Lower lobe of right lung (tissue), 2 donors: ENCODE data around the gene SNAPIN. TPM values are rescaled to one million over a fixed set of nuclear protein-coding genes. Genes with fewer than 3 reads are reported as not detected.
A peak's percentile ranks its signal among the peaks of the same experiment; 100 is the strongest.

Experiments used
- ATAC-seq, 2 donors: fragments of 200-7000 bp; cut with Tn5 transposase; one replicate each; pipeline ENCODE4 v1.9.1; 2020 to 2022; ENCODE audit warnings: mild to moderate bottlenecking in 2 of 2, moderate library complexity in 2 of 2
- DNase-seq: peaks from one replicate; pipeline ENCODE4 v3.0.0-alpha.2; 2020
- H3K27ac ChIP-seq: fragments of 200-600 bp; one replicate; pipeline ENCODE4 v1.8.0; 2022
- H3K27me3 ChIP-seq: fragments of 200-600 bp; one replicate; pipeline ENCODE4 v1.8.0; 2022; ENCODE audit warnings: low read depth
- H3K36me3 ChIP-seq: fragments of 200-600 bp; one replicate; pipeline ENCODE4 v1.8.0; 2022; ENCODE audit warnings: mild to moderate bottlenecking
- H3K4me1 ChIP-seq: fragments of 200-600 bp; one replicate; pipeline ENCODE4 v1.8.0; 2022
- H3K4me3 ChIP-seq: fragments of 200-600 bp; one replicate; pipeline ENCODE4 v1.8.0; 2022; ENCODE audit warnings: mild to moderate bottlenecking
- H3K9me3 ChIP-seq: fragments of 200-600 bp; one replicate; pipeline ENCODE4 v1.8.0; 2022
- intact Hi-C: fragments of 100-400 bp; cut with DNase I; formaldehyde crosslinking; loops from one replicate; pipeline ENCODE4 v1.11.0; 2022
- total RNA-seq: library from RNA; stranded (reverse); fragmentation: NEBNext Ultra II Directional; extraction: Animal tissue kit (Norgen Biotek cat#: 25700); gene quantifications from one replicate; pipeline ENCODE4 v1.2.1, GENCODE V29; 2021
- TF ChIP-seq, protein P1 (sequence below): fragments of 200-600 bp; IDR thresholded peaks from one replicate; pipeline ENCODE4 v1.8.0; 2022; ENCODE audit warnings: antibody characterized with exemption, mild to moderate bottlenecking
- donor health status: DM: no; HTN: yes; CAD: no; lungs with severe emphysema.

The SNAPIN gene
- total RNA-seq, 1 donor from 2014 or later, result 40.2 TPM

- Histone ChIP-seq H3K36me3 (peaks cover 24% of the 10 kb centered on the region), H3K4me3 (peak overlapping the region; percentile 76), H3K27me3 (peaks cover 13% of the 10 kb centered on the region), H3K27ac (peak overlapping the region; percentile 77), H3K4me1 (peaks cover 32% of the 10 kb centered on the region), H3K9me3 (no peaks in the 10 kb centered on the region)
- TF ChIP-seq, protein P1, sequence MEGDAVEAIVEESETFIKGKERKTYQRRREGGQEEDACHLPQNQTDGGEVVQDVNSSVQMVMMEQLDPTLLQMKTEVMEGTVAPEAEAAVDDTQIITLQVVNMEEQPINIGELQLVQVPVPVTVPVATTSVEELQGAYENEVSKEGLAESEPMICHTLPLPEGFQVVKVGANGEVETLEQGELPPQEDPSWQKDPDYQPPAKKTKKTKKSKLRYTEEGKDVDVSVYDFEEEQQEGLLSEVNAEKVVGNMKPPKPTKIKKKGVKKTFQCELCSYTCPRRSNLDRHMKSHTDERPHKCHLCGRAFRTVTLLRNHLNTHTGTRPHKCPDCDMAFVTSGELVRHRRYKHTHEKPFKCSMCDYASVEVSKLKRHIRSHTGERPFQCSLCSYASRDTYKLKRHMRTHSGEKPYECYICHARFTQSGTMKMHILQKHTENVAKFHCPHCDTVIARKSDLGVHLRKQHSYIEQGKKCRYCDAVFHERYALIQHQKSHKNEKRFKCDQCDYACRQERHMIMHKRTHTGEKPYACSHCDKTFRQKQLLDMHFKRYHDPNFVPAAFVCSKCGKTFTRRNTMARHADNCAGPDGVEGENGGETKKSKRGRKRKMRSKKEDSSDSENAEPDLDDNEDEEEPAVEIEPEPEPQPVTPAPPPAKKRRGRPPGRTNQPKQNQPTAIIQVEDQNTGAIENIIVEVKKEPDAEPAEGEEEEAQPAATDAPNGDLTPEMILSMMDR, result no peak
- ATAC-seq, result no peak
- intact Hi-C loops, result no loop called here
- DNase-seq, result peak; percentile 4
Measured at GRCh38 chr1:153680120-153680403, 21.6 kb downstream of the SNAPIN start.

GRCh38 chr1:153682730-153683129 lies 24.2 kb downstream of the SNAPIN start:
- Histone ChIP-seq H3K9me3 (no peaks in the 10 kb centered on the region), H3K4me3 (no peak overlapping the region), H3K4me1 (peaks cover 27% of the 10 kb centered on the region), H3K27ac (no peak overlapping the region), H3K36me3 (peaks cover 43% of the 10 kb centered on the region), H3K27me3 (peaks cover 13% of the 10 kb centered on the region)
- intact Hi-C loops, result no loop called here
- DNase-seq (peak; percentile 28), ATAC-seq (no peak)
- TF ChIP-seq, protein P1, result no peak

GRCh38 chr1:153683854-153684253 lies 25.4 kb downstream of the SNAPIN start:
- peaks cover 16% of the 10 kb centered on the region for H3K4me1 ChIP-seq

DNA sequence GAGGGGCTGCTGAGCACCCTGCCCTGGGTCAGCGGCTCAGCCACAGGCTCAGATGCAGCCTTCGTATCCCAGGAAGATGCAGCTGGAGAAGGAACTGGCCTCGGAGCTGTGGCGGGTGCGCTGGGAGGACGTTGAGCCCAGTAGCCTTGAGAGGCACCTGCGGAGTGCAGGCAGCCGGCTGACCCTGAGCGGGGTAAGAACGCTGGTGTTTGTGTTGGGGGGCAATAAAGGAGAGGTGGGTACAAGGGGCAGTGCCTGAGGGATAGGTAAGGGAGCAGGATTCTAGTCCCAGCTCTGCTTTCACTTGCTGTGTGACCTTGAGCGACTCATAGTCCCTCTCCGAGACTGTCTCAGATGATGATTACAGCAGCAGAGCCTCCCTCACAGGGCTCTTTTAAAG lies 26.4 kb downstream of the SNAPIN start:
- no peaks in the 10 kb centered on the region for H3K9me3 ChIP-seq
- peak; percentile 39 for DNase-seq
- H3K4me3 ChIP-seq, result no peak overlapping the region
- no peak for ATAC-seq
- peaks cover 57% of the 10 kb centered on the region for H3K36me3 ChIP-seq
- no peak overlapping the region for H3K27ac ChIP-seq
- intact Hi-C loops, result no loop called here
- no peaks in the 10 kb centered on the region for H3K27me3 ChIP-seq
- peaks cover 6% of the 10 kb centered on the region for H3K4me1 ChIP-seq
- TF ChIP-seq, protein P1, result no peak

More at GRCh38 chr1:153683854-153684253, 25.4 kb downstream of the SNAPIN start:
- Histone ChIP-seq H3K27me3 (peaks cover 5% of the 10 kb centered on the region), H3K27ac (no peak overlapping the region), H3K9me3 (no peaks in the 10 kb centered on the region), H3K4me3 (no peak overlapping the region), H3K36me3 (peaks cover 49% of the 10 kb centered on the region)
- intact Hi-C loops, result no loop called here
- no peak for ATAC-seq
- TF ChIP-seq, protein P1, result no peak
- DNase-seq, result peak; percentile 10

- H3K27ac ChIP-seq, result no peak overlapping the region
- TF ChIP-seq, protein P1, result no peak
- H3K36me3 ChIP-seq, result peaks cover 63% of the 10 kb centered on the region
- peaks cover 2% of the 10 kb centered on the region for H3K4me1 ChIP-seq
- no peak for ATAC-seq
- H3K4me3 ChIP-seq, result no peak overlapping the region
- H3K9me3 ChIP-seq, result no peaks in the 10 kb centered on the region
- no peaks in the 10 kb centered on the region for H3K27me3 ChIP-seq
- intact Hi-C loops, result no loop called here
- peak; percentile 16 for DNase-seq
Measured at GRCh38 chr1:153685544-153686340, 27.2 kb downstream of the SNAPIN start.
